B cell (primary cell): ENCODE measurements around the gene GXYLT1. TPM values are rescaled to one million over a fixed set of nuclear protein-coding genes. Genes with fewer than 3 reads are reported as not detected.

Experiments used
- ATAC-seq: fragments of 200-7000 bp; cut with Tn5 transposase; one replicate; pipeline ENCODE4 v1.10.0; 2021; ENCODE audit warnings: low read depth, mild to moderate bottlenecking, moderate number of reproducible peaks, moderate library complexity
- CTCF ChIA-PET: fragments of 350-600 bp; sonication (Branson Sonifier 250); formaldehyde crosslinking; loops from one replicate; lab custom pipeline; 2021; ENCODE audit warnings: antibody characterized with exemption, inconsistent platforms; lab: Charles Lee
- POLR2A ChIA-PET: fragments of 350-600 bp; sonication (Branson Sonifier 250); formaldehyde crosslinking; loops from one replicate; lab custom pipeline; 2021; ENCODE audit warnings: antibody characterized with exemption; lab: Charles Lee
- DNase-seq: peaks from one replicate; pipeline ENCODE4 v3.0.0; 2013
- H2AFZ ChIP-seq: 2 replicates; pipeline ENCODE4 v1.6.1; 2012; ENCODE audit warnings: mild to moderate bottlenecking, low read depth, low read length; ENCODE audit not compliant: insufficient read depth, poor library complexity, severe bottlenecking
- H3K27ac ChIP-seq, 2 donors: 1 replicate in 1 of 2; 2 replicates in 1 of 2; pipeline ENCODE4 v1.5.1; 2012 to 2013; ENCODE audit warnings: low read length in 2 of 2, mild to moderate bottlenecking in 2 of 2, moderate library complexity in 1 of 2
- H3K27me3 ChIP-seq, 4 experiments: fragments of 200-600 bp in 1 of 4; sonication (generic) in 1 of 4; replicated peaks in 1 of 4; 1 replicate in 2 of 4; 2 replicates in 2 of 4; pipeline versions ENCODE4 v1.6.1 to v1.7.0; 2013 to 2016; ENCODE audit warnings: low read length in 3 of 4, mild to moderate bottlenecking in 2 of 4, mixed read lengths in 1 of 4, moderate library complexity in 1 of 4; ENCODE audit not compliant: insufficient read depth in 4 of 4, control insufficient read depth in 3 of 4; ENCODE audit errors: control extremely low read depth in 1 of 4
- H3K36me3 ChIP-seq, 2 experiments: replicated peaks in 1 of 2; 1 replicate in 1 of 2; 2 replicates in 1 of 2; pipeline versions ENCODE4 v1.6.1 to v1.7.1; 2013; ENCODE audit warnings: low read length in 1 of 2; ENCODE audit not compliant: insufficient read depth in 2 of 2, control insufficient read depth in 1 of 2; ENCODE audit errors: control extremely low read depth in 1 of 2, extremely low read depth in 1 of 2
- H3K4me1 ChIP-seq, 2 donors: fragments of 200-600 bp in 1 of 2; sonication (generic) in 1 of 2; 1 replicate in 1 of 2; 2 replicates in 1 of 2; pipeline versions ENCODE4 v1.5.1 to v1.6.1; 2013 to 2017; ENCODE audit warnings: low read length in 2 of 2; ENCODE audit not compliant: control insufficient read depth in 2 of 2, insufficient read depth in 2 of 2
- H3K4me2 ChIP-seq: replicated peaks from 2 replicates; pipeline ENCODE3; 2012; ENCODE audit warnings: mild to moderate bottlenecking, low read depth, low read length; ENCODE audit not compliant: poor library complexity, severe bottlenecking
- H3K4me3 ChIP-seq, 5 experiments: fragments of 200-600 bp in 1 of 5; sonication (generic) in 1 of 5; 1 replicate in 3 of 5; 2 replicates in 2 of 5; pipeline versions ENCODE4 v1.5.1 to v1.7.0; 2011 to 2016; ENCODE audit warnings: low read length in 4 of 5, mild to moderate bottlenecking in 4 of 5, low read depth in 2 of 5, control low read depth in 1 of 5, moderate library complexity in 1 of 5; ENCODE audit not compliant: insufficient read depth in 1 of 5; ENCODE audit errors: control extremely low read depth in 1 of 5, extremely low read depth in 1 of 5
- H3K79me2 ChIP-seq: fragments of 200-600 bp; sonication (generic); one replicate; pipeline ENCODE4 v1.6.0; 2016; ENCODE audit warnings: low read length; ENCODE audit not compliant: control insufficient read depth, insufficient read depth
- H3K9ac ChIP-seq: fragments of 200-600 bp; sonication (generic); 2 replicates; pipeline ENCODE4 v1.6.1; 2017; ENCODE audit warnings: mild to moderate bottlenecking, low read length, moderate library complexity
- H3K9me3 ChIP-seq, 3 donors: one replicate each; pipeline versions ENCODE4 v1.6.1 to v1.7.1; 2013; ENCODE audit warnings: low read length in 2 of 3; ENCODE audit not compliant: control insufficient read depth in 2 of 3, insufficient read depth in 1 of 3; ENCODE audit errors: control extremely low read depth in 1 of 3
- H4K20me1 ChIP-seq: 2 replicates; pipeline ENCODE4 v1.6.0; 2012; ENCODE audit warnings: mild to moderate bottlenecking, low read length; ENCODE audit not compliant: insufficient read depth, control insufficient read depth, poor library complexity, severe bottlenecking
- H3K27ac Mint-ChIP-seq: one replicate; pipeline ENCODE4 v1.8.0; 2021; ENCODE audit warnings: mixed read lengths
- H3K27me3 Mint-ChIP-seq: one replicate; pipeline ENCODE4 v1.8.0; 2021; ENCODE audit warnings: mixed read lengths
- H3K4me1 Mint-ChIP-seq: one replicate; pipeline ENCODE4 v1.8.0; 2021; ENCODE audit warnings: mixed read lengths
- H3K4me3 Mint-ChIP-seq: one replicate; pipeline ENCODE4 v1.8.0; 2021; ENCODE audit warnings: mixed read lengths
- H3K9me3 Mint-ChIP-seq: one replicate; pipeline ENCODE4 v1.8.0; 2022; ENCODE audit warnings: mixed read lengths; ENCODE audit not compliant: insufficient read depth
- EZH2 ChIP-seq: IDR thresholded peaks from 2 replicates; pipeline ENCODE4 v1.6.1; 2012; ENCODE audit warnings: borderline replicate concordance, low read depth, mild to moderate bottlenecking, moderate library complexity, low read length; ENCODE audit not compliant: insufficient read depth, poor library complexity, severe bottlenecking
- WGBS: methylation state at CpG from one replicate; pipeline ENCODE4 v1.1.5; 2013; ENCODE audit warnings: missing lambda C conversion rate; ENCODE audit not compliant: insufficient coverage; 5-methylcytosine and 5-hydroxymethylcytosine counted together
- intact Hi-C: fragments of 100-400 bp; cut with micrococcal nuclease; formaldehyde crosslinking; loops from one replicate; pipeline ENCODE4 v1.10.0; 2022
- polyA plus RNA-seq: library from polyadenylated mRNA; depleted of rRNA; stranded (reverse); fragments of >200 nt; gene quantifications from 2 replicates; pipeline ENCODE4 v1.2.3, GENCODE V29; 2012
- total RNA-seq, 2 donors: library from RNA; stranded (reverse); fragments of 120-200 nt in 1 of 2; gene quantifications; 1 replicate in 1 of 2; 2 replicates in 1 of 2; pipeline versions ENCODE4 v1.2.3 to v1.2.4, GENCODE V29; 2013 to 2022
- TF ChIP-seq, protein P1 (sequence below): fragments of 200-600 bp; IDR thresholded peaks from one replicate; pipeline ENCODE4 v1.8.0; 2022; ENCODE audit warnings: antibody characterized with exemption, mild to moderate bottlenecking

The GXYLT1 gene
- total and polyA plus RNA-seq, 2 donors (not counting 1 experiment from before 2014, with no cell fraction given): 2.0 to 9.4 TPM

DNA sequence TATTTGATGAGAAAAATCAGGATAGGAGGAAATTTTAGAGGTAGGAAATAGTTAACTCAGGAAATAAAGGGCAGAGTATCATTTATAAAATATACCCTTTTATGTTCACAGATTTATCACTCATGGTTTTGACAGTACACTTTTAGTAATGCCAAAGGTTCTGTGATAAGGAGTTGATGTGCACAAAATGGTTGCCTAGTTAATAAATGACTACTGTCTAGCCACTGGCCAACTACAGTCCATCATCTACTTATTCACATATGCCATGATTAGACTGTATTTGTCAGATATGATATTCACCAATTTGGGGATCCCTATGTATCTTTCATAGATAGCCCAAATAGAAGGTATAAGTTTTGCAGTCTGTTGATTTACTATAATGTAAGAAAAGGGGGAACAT, 19.2 kb upstream of the GXYLT1 start:
- peak overlapping the region in 1 of 2 donors; percentile 72 for H3K27ac ChIP-seq
- H3K79me2 ChIP-seq: peaks cover 6% of the 10 kb centered on the region
- Mint-ChIP-seq H3K4me1 (peaks cover 25% of the 10 kb centered on the region), H3K4me3 (no peak overlapping the region), H3K27me3 (no peaks in the 10 kb centered on the region), H3K27ac (no peak overlapping the region), H3K9me3 (no peaks in the 10 kb centered on the region)
- peaks cover 6 to 20% of the 10 kb centered on the region in 2 donors for H3K4me1 ChIP-seq
- H3K4me2 ChIP-seq: no peak overlapping the region
- ATAC-seq: no peak
- H2AFZ ChIP-seq: no peak overlapping the region
- no peak overlapping the region for H3K4me3 ChIP-seq
- H4K20me1 ChIP-seq: peaks cover 1% of the 10 kb centered on the region
- TF ChIP-seq, protein P1, sequence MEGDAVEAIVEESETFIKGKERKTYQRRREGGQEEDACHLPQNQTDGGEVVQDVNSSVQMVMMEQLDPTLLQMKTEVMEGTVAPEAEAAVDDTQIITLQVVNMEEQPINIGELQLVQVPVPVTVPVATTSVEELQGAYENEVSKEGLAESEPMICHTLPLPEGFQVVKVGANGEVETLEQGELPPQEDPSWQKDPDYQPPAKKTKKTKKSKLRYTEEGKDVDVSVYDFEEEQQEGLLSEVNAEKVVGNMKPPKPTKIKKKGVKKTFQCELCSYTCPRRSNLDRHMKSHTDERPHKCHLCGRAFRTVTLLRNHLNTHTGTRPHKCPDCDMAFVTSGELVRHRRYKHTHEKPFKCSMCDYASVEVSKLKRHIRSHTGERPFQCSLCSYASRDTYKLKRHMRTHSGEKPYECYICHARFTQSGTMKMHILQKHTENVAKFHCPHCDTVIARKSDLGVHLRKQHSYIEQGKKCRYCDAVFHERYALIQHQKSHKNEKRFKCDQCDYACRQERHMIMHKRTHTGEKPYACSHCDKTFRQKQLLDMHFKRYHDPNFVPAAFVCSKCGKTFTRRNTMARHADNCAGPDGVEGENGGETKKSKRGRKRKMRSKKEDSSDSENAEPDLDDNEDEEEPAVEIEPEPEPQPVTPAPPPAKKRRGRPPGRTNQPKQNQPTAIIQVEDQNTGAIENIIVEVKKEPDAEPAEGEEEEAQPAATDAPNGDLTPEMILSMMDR: no peak
- no peak for TF ChIP-seq EZH2
- H3K9ac ChIP-seq: no peak overlapping the region
- intact Hi-C loops: no loop called here
- peaks cover 0 to 1% (median 0%) of the 10 kb centered on the region in 3 donors for H3K9me3 ChIP-seq
- no peak for DNase-seq
- CTCF ChIA-PET: no interaction called here
- peaks cover 5 to 14% of the 10 kb centered on the region in 2 experiments for H3K36me3 ChIP-seq
- no peaks in the 10 kb centered on the region for H3K27me3 ChIP-seq
- POLR2A ChIA-PET: no interaction called here

DNA sequence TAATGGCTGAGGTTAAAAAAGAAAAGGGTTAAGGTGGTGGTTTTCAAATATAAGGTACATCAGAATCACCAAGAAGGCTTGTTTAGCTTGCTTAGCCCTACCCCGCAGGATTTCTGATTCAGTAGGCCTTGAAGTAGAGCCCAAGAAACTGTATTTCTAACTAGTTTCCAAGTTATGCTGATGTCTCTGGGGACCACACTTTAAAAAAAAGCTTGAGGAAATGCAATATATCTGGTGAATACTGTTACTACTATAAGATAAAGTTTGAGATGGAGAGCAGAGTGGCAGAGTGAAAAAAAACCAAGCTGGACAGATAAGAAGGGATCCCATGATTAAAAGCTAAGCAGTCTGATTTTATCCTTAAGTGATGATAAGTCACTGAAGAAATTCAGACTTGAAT, 18.3 kb upstream of the GXYLT1 start:
- H3K4me3 ChIP-seq: no peak overlapping the region
- TF ChIP-seq, protein P1: no peak
- TF ChIP-seq EZH2: no peak
- H3K79me2 ChIP-seq: peaks cover 4% of the 10 kb centered on the region
- intact Hi-C loops: no loop called here
- H3K9me3 ChIP-seq: peaks cover 0 to 1% (median 0%) of the 10 kb centered on the region in 3 donors
- DNase-seq (no peak), ATAC-seq (no peak)
- CTCF ChIA-PET: no interaction called here
- peak overlapping the region in 1 of 2 donors; percentile 72 for H3K27ac ChIP-seq
- no peaks in the 10 kb centered on the region for H4K20me1 ChIP-seq
- POLR2A ChIA-PET: no interaction called here
- Mint-ChIP-seq H3K9me3 (no peaks in the 10 kb centered on the region), H3K4me1 (peaks cover 25% of the 10 kb centered on the region), H3K27ac (peak overlapping the region; percentile 22), H3K4me3 (no peak overlapping the region), H3K27me3 (no peaks in the 10 kb centered on the region)
- no peak overlapping the region for H2AFZ ChIP-seq
- no peak overlapping the region for H3K9ac ChIP-seq
- no CpG with 5 or more reads among the region's 1 CpG for WGBS
- peaks cover 6 to 19% of the 10 kb centered on the region in 2 donors for H3K4me1 ChIP-seq
- H3K36me3 ChIP-seq: peaks cover 7 to 14% of the 10 kb centered on the region in 2 experiments
- H3K4me2 ChIP-seq: peak overlapping the region; percentile 23
- no peaks in the 10 kb centered on the region for H3K27me3 ChIP-seq
